ENCODE data around the gene PROK1. TPM values are rescaled to one million over a fixed set of nuclear protein-coding genes. Genes with fewer than 3 reads are reported as not detected.
"Not testable (repeated sequence)": the region's sequence is repeated elsewhere in the genome, so short reads cannot be mapped to it uniquely, and the experiment has no call there.

PROK1 gene, protein sequence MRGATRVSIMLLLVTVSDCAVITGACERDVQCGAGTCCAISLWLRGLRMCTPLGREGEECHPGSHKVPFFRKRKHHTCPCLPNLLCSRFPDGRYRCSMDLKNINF
- not detected for total RNA-seq

DNA sequence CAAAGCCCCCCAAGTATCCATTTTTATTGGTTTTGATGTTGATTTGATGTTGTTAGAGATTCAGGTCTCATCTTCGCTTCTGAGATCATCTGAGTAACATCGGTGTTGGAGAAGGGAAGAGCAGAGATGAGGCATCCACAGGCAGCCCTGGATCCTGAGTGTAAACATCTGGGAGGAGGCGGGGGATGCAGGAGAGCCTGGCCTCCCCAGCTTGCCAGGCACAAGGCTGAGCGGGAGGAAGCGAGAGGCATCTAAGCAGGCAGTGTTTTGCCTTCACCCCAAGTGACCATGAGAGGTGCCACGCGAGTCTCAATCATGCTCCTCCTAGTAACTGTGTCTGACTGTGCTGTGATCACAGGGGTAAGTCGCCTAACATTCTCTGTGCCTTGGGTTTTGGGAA, at the start of gene PROK1:
Gene PROK1, plus strand, starts transcription at position 221 of the 400 bp plus-strand sequence. Its CDS starts 68 bp downstream, at position 289.
- Histone ChIP-seq H3K4me3 (ENCODE audit: low read length) (no peak within 1 kb of the TSS), H3K9me3 (ENCODE audit: low read depth, low read length) (no peaks in the 10 kb centered on the region), H3K4me1 (ENCODE audit: insufficient read depth, low read length) (no peaks in the 10 kb centered on the region), H3K27me3 (ENCODE audit: insufficient read depth, low read length) (no peaks in the 10 kb centered on the region)

DNA sequence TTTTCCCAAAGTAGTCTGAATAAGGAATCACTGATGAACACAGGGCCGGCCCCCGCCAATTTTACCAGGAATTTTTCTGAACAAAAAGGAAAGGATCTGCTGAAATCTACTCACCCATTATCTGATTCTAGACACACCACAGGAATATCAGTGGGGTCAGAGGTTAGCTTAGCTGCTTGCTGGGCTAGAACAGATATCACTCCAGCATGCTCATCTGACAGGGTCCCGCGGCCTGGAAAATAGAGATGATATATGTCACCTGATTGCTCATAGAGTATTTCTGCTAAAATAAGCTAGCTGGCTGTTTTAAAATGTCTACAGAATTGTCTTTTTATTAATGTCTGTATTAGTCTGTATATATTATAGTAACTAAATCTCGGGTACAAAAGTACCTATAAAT, 47.1 kb upstream of the PROK1 start:
- no peaks in the 10 kb centered on the region for H3K9me3 ChIP-seq (ENCODE audit: low read depth, low read length)
- peaks cover 19% of the 10 kb centered on the region for H3K4me1 ChIP-seq (ENCODE audit: insufficient read depth, low read length)
- no peak overlapping the region for H3K4me3 ChIP-seq (ENCODE audit: low read length)
- no peaks in the 10 kb centered on the region for H3K27me3 ChIP-seq (ENCODE audit: insufficient read depth, low read length)

DNA sequence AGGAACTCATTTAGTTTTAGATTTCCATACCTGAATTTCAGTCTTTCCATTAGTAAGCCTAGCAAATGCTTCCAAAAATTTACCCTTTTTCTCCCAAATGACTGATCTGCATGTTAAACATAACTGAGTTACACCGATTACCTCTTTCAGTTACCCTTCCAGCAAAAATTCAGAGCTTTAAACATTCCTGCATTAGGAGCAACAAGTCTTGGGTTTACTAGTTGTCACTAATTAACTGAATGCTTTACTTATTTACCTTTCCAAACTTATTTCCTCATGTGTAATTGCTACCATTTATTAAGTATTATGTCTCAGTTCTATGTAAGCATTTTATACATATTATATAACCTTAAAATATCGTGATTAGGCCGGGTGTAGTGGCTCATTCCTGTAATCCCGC, 46.5 kb upstream of the PROK1 start:
- no peak overlapping the region for H3K4me3 ChIP-seq (ENCODE audit: low read length)

DNA sequence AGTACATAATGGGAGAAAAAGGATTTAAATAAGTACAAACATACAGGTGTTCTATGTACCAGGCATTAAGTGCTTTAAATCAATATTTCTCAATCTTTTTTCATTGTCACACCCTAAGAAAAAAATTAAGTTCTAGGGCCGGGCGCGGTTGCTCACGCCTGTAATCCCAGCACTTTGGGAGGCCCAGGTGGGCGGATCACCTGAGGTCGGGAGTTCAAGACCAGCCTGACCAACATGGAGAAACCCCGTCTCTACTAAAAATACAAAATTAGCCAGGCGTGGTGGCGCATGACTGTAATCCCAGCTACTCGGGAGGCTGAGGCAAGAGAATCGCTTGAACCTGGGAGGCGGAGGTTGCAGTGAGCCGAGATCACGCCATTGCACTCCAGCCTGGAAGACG, 44.5 kb upstream of the PROK1 start:
- not testable (repeated sequence) for H3K27me3 ChIP-seq (ENCODE audit: insufficient read depth, low read length); H3K9me3 ChIP-seq (ENCODE audit: low read depth, low read length)
- H3K4me1 ChIP-seq (ENCODE audit: insufficient read depth, low read length) = peaks cover 19% of the 10 kb centered on the region
- peak overlapping the region; percentile 66 for H3K4me3 ChIP-seq (ENCODE audit: low read length)

More for the DNA sequence above, 46.5 kb upstream of the PROK1 start:
- no peaks in the 10 kb centered on the region for H3K9me3 ChIP-seq (ENCODE audit: low read depth, low read length)
- H3K27me3 ChIP-seq (ENCODE audit: insufficient read depth, low read length) = no peaks in the 10 kb centered on the region
- peaks cover 19% of the 10 kb centered on the region for H3K4me1 ChIP-seq (ENCODE audit: insufficient read depth, low read length)

DNA sequence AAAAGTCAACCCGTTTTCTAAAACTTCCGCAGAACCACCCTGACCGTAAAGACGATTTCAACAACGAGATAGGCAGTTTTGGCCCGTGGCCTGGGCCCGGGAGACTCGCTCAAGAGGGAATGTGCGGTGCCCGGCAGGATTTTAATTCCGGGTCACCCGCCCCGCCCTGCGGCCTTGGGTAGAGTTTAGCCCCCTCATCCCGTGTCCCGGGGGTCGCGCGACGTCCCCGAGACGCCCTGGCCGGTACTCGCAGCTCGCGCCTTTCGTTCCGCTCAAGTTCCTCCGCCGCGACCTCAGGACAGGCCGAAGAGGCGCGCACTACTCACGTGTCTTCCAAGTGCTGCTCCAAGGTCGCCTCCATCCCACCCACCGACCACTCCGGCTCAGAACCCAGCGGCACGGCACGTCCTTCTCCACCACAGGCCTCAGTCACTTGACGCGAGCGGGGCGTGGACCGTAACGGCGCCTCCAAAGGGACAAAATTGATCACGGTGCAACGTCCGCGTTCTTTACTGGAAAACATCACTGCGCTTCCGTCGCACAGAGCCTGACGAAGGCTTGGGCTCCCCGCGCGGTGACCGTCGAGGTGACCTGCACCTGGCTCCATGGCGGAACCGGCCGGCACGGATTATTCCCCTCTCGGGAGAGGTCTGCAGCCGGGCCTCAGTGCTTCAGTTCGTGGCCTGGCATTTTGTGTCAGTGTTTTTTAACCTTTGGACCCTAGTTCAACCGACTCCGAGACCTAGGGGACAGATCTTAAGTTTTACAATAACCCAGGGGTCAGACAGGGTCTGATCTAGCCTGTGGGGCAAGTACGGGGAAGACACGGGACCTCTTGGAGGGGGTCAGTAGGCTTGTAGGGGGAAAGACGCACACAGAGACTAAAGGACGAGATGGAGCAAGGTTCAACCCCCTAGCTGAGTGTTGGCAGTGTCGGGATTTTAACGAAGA, 43.4 kb upstream of the PROK1 start, which contains the start of gene LAMTOR5:
Gene LAMTOR5, minus strand, starts transcription at position 435 of the 951 bp plus-strand sequence. Its CDS starts 74 bp downstream, at position 361.
- Histone ChIP-seq H3K9me3 (ENCODE audit: low read depth, low read length) (no peaks in the 10 kb centered on the region), H3K4me1 (ENCODE audit: insufficient read depth, low read length) (peaks cover 22% of the 10 kb centered on the region), H3K4me3 (ENCODE audit: low read length) (peak within 1 kb of the TSS; percentile 66)

DNA sequence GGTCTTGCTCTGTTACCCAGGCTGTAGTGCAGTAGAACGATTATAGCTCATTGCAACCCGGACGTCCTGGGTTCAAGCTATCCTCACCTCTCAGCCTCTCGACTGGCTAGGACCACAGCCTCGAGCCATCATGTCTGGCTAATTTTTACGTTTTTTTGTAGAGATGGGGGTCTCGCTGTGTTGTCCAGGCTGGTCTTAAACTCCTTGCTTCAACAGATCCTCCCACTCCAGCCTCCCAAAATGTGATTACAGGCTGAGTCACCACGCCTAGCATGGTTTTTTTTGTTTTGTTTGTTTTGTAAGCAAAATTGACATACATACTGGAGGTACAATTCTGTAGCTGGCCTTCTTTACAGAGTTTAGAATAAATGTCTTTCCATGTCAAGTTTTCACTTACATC, 42.5 kb upstream of the PROK1 start:
- Histone ChIP-seq H3K4me1 (ENCODE audit: insufficient read depth, low read length) (peaks cover 27% of the 10 kb centered on the region), H3K27me3 (ENCODE audit: insufficient read depth, low read length) (no peaks in the 10 kb centered on the region), H3K4me3 (ENCODE audit: low read length) (no peak overlapping the region), H3K9me3 (ENCODE audit: low read depth, low read length) (no peaks in the 10 kb centered on the region)

More for the DNA sequence above, 43.4 kb upstream of the PROK1 start, which contains the start of gene LAMTOR5:
- H3K27me3 ChIP-seq (ENCODE audit: insufficient read depth, low read length) = no peaks in the 10 kb centered on the region

DNA sequence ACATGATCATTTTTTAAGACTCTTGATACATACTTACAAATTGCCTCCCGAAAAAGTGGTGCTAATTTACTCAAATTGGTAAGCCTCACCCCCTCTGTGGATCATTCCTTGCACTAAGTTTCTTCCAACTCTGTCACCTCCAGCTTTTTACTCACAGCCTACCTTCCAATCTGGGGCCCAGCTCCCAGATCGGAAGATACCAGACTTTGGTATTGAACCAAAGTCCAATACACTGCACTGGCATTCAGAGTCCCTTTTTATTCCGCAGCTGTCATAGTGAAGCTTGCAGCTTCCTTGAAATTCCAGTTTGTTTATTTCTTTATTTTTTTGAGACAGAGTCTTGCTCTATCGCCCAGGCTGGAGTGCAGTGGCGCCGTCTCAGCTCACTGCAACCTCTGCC, 41.6 kb upstream of the PROK1 start:
- H3K4me1 ChIP-seq (ENCODE audit: insufficient read depth, low read length) = peaks cover 27% of the 10 kb centered on the region
- H3K4me3 ChIP-seq (ENCODE audit: low read length) = no peak overlapping the region
- no peaks in the 10 kb centered on the region for H3K27me3 ChIP-seq (ENCODE audit: insufficient read depth, low read length)
- H3K9me3 ChIP-seq (ENCODE audit: low read depth, low read length) = no peaks in the 10 kb centered on the region

DNA sequence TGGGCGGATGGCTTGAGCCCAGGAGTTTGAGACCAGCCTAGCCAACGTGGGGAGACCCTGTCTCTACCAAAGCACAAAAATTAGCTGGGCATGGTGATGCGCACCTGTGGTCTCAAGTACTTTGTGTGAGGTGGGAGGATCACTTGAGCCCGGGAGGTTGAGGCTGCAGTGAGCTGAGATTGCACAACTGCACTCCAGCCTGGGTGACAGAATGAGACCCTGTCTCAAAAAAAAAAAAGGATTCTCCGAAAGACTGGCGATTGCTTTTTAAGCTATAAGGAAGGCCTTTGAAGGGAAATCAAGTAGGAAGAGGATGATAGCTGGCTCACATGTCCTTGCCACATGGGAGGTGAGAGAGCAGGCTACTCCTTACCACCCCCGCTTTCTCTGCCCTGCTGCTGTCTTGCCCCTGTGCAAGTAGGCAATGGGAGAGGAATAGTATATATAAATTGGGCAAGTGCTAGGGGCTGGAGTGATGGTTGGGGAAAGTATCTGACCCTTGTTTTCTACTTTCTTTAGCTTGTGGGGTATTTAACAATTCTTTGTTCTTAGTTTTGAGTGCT, 39.7 kb upstream of the PROK1 start:
- H3K9me3 ChIP-seq (ENCODE audit: low read depth, low read length) = no peaks in the 10 kb centered on the region
- no peak overlapping the region for H3K4me3 ChIP-seq (ENCODE audit: low read length)
- H3K27me3 ChIP-seq (ENCODE audit: insufficient read depth, low read length) = no peaks in the 10 kb centered on the region

DNA sequence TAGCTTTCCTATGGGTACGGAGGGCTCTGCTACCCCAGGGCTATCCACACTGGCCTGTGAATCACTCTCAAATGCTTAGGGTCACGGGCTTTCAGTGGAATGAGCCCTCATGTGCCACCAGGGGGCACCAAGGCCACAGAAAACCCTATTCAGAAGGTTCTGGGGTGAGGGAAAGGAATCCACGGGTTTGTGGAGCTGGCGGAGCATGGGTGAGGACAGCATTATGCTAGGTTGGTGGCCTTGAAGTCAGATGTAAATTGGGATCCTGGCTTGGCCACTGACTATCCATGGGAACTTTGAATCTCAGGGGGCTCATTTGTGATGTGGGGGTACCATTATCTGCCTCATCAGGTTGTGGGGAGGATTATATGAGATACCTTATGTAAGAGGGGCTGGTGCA, 38.4 kb upstream of the PROK1 start:
- Histone ChIP-seq H3K27me3 (ENCODE audit: insufficient read depth, low read length) (no peaks in the 10 kb centered on the region), H3K9me3 (ENCODE audit: low read depth, low read length) (no peaks in the 10 kb centered on the region), H3K4me1 (ENCODE audit: insufficient read depth, low read length) (peaks cover 16% of the 10 kb centered on the region), H3K4me3 (ENCODE audit: low read length) (no peak overlapping the region)

More for the DNA sequence above, 39.7 kb upstream of the PROK1 start:
- peaks cover 24% of the 10 kb centered on the region for H3K4me1 ChIP-seq (ENCODE audit: insufficient read depth, low read length)

DNA sequence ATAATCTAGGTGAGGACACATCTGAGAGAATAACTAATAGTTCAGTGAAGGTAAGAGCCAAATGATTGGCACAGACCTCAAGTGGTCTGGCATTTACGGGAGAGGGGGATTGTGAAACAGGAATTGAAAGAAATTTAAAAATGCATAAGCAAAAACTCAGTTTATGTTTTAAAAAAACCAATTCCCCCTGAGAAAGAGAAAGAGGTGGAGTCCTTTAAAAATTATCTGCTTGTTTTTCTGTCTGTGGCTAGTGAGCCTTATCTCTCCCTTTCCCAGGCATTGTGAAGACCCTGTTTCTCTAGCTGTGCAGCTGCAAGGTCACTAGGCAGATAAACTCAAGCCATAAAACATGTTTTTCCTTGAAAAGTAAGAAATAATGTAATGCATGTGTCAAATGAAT, 37.9 kb upstream of the PROK1 start:
- H3K4me1 ChIP-seq (ENCODE audit: insufficient read depth, low read length) = peaks cover 14% of the 10 kb centered on the region
- H3K4me3 ChIP-seq (ENCODE audit: low read length); H3K27me3 ChIP-seq (ENCODE audit: insufficient read depth, low read length); H3K9me3 ChIP-seq (ENCODE audit: low read depth, low read length): not testable (repeated sequence)

DNA sequence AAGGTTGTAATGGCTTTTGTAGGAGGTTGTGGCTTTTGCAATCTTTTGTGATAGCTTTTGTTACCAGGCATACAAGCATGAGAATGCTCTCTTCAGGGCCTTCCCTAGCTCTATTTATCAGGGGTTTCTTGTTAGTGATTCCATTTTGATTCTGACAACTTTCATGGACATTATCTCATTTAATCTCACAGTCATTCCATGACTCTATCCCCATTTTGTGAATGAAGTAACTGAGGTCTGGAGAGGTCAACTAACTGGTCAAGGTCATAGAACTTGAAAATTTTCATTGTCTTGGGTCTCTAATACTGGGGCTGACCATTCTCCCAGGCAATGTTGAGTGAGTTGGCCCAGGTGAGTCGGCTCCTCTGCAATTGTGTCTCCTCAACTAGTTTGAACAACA, 32.2 kb upstream of the PROK1 start:
- no peaks in the 10 kb centered on the region for H3K27me3 ChIP-seq (ENCODE audit: insufficient read depth, low read length)
- no peaks in the 10 kb centered on the region for H3K9me3 ChIP-seq (ENCODE audit: low read depth, low read length)
- H3K4me1 ChIP-seq (ENCODE audit: insufficient read depth, low read length) = peaks cover 5% of the 10 kb centered on the region

DNA sequence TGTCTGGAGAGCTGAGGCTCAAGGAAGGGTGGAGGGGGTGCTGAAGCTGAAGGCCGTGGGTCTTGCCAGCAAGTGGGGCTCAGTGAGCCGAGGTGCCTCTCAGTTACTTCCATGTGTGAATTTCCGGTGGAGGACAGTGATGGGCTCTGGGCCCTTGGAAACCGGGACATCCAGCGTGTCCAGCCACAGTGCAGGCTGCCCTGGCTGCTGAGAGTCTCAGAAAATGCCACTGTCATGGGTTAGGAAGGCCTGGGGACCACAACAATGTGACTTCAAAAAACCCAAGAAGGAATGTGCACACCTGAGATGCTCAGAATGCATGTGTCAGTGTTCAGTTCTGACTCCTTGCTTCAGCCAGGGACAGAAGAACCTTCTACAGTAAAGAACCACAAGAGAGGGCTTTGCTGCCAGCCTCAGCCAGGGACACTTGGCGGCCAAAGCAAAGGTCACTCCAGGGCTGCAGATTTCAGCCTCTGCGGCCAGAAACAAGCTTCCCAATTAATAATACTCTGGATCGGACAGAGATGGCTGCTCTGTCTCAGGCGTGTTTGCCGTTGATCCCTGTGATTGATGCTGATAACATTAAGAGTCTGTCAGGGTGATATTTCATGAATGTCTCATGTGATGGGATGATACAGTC, 30.8 kb upstream of the PROK1 start:
- Histone ChIP-seq H3K4me1 (ENCODE audit: insufficient read depth, low read length) (peaks cover 5% of the 10 kb centered on the region), H3K4me3 (ENCODE audit: low read length) (no peak overlapping the region), H3K9me3 (ENCODE audit: low read depth, low read length) (no peaks in the 10 kb centered on the region), H3K27me3 (ENCODE audit: insufficient read depth, low read length) (no peaks in the 10 kb centered on the region)

More for the DNA sequence above, 32.2 kb upstream of the PROK1 start:
- H3K4me3 ChIP-seq (ENCODE audit: low read length) = no peak overlapping the region

DNA sequence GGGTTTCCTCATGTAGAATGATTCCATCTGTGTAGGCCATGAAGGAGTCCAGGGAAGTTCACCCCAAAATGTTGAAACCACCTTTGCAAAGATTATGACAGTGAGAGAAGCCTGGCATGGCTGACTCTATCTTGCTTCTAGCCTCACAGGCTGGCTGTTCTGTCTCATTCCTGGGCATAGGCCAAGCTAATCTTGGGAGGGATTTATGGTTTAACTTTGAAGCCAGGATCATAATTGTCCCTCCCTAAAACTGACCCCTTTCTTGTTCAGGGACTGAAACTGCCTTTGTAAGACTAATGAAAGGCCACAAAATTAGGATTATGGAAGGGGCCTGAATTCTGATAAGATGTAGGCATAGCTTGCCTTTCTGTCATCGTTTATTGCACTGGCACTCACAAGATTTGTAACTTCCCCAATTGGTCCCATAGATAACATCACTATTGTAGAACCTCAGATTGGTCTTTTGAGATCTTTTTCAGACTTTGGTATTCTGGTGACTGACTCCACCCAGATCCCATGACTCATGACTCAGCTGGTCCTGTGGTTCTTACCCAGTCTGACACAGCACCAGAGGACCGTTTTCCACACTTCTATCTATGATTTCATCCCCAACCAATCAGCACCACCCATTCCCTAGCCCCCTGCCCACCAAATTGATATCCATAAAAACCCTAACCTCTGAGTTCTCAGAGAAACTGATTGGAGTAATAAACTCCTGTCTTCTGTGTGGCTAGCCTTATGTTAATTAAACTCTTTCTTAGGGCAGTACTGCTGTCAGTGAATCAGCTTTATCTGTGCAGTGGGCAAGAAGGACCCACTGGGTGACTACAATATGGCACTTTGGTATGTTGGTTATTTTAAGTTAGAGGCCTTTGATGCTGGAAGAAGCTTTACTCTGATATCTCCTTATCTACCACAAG, 29.8 kb upstream of the PROK1 start:
- H3K9me3 ChIP-seq (ENCODE audit: low read depth, low read length) = no peaks in the 10 kb centered on the region
- no peaks in the 10 kb centered on the region for H3K27me3 ChIP-seq (ENCODE audit: insufficient read depth, low read length)
- no peak overlapping the region for H3K4me3 ChIP-seq (ENCODE audit: low read length)
- peaks cover 5% of the 10 kb centered on the region for H3K4me1 ChIP-seq (ENCODE audit: insufficient read depth, low read length)

All from mononuclear cell (primary cell).